AG09309 (cell line): ENCODE measurements around the gene RRP15.

Experiments used
- DNase-seq: peaks from one replicate; pipeline ENCODE4 v3.0.0-alpha.2; 2010; ENCODE audit warnings: low read depth
- H3K4me3 ChIP-seq: 2 replicates; pipeline ENCODE4 v1.5.1; 2011; ENCODE audit warnings: mild to moderate bottlenecking, low read depth, low read length, moderate library complexity; ENCODE audit not compliant: control insufficient read depth
- TF ChIP-seq, protein P1 (sequence below): IDR thresholded peaks from 2 replicates; pipeline ENCODE4 v1.5.1; 2011; ENCODE audit warnings: mild to moderate bottlenecking, low read depth, low read length, inconsistent platforms; ENCODE audit not compliant: insufficient read depth, control insufficient read depth; ENCODE audit errors: missing control alignments

The RRP15 gene

GRCh38 chr1:218328769-218329168, 43.7 kb downstream of the RRP15 start:
- TF ChIP-seq, protein P1, sequence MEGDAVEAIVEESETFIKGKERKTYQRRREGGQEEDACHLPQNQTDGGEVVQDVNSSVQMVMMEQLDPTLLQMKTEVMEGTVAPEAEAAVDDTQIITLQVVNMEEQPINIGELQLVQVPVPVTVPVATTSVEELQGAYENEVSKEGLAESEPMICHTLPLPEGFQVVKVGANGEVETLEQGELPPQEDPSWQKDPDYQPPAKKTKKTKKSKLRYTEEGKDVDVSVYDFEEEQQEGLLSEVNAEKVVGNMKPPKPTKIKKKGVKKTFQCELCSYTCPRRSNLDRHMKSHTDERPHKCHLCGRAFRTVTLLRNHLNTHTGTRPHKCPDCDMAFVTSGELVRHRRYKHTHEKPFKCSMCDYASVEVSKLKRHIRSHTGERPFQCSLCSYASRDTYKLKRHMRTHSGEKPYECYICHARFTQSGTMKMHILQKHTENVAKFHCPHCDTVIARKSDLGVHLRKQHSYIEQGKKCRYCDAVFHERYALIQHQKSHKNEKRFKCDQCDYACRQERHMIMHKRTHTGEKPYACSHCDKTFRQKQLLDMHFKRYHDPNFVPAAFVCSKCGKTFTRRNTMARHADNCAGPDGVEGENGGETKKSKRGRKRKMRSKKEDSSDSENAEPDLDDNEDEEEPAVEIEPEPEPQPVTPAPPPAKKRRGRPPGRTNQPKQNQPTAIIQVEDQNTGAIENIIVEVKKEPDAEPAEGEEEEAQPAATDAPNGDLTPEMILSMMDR, result no peak
- DNase-seq, result no peak
- no peak overlapping the region for H3K4me3 ChIP-seq

DNA sequence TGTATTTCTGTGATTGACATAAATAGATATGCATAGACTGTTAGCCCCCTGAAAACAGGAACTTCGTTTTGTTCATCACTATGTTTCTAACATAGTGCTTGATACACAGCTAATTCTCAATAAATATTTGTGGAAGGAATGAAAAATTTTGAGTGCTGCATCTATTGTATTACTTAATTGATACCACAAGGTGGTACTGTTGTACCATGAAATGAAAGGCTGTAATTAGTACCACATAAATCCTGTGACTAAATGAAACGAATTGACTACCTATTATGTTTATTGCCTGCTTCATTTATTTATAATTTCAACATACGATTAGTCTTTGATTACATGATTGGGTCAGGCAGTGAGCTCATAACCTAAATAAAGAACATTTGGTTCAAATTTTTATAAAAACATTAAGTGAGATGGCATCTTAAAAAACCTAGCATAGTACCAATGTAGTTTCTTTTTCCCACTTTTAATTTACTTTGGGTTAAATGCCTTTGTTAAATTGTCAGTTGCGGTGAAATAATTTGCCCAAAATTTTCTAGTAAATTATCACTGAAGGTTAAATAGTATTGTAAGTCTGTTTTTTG, 45.0 kb downstream of the RRP15 start:
- TF ChIP-seq, protein P1, result peak; percentile 37
- DNase-seq, result no peak

GRCh38 chr1:218332416-218332815, 47.3 kb downstream of the RRP15 start:
- H3K4me3 ChIP-seq, result no peak overlapping the region
- TF ChIP-seq, protein P1, result no peak
- no peak for DNase-seq

More for the DNA sequence above, 45.0 kb downstream of the RRP15 start:
- H3K4me3 ChIP-seq, result no peak overlapping the region

DNA sequence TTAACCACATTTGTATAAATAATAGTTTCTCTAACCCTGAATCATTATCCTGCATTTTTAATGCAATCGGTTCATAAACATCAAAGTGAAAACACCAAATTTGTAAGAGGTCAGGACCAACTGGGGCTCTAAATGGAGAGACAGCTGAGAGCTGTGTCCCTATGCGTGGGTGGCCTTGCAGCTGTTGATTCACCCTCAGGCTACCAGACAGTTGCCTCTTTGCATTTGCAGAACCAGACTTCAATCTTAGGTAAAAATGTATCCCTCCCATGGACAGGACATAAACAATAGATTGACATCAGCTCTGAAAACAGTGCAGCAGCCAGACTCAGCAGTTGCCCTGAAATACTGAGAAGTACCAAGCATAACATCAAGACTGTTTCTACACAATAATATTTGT, 51.2 kb downstream of the RRP15 start:
- no peak overlapping the region for H3K4me3 ChIP-seq
- TF ChIP-seq, protein P1, result no peak
- no peak for DNase-seq

DNA sequence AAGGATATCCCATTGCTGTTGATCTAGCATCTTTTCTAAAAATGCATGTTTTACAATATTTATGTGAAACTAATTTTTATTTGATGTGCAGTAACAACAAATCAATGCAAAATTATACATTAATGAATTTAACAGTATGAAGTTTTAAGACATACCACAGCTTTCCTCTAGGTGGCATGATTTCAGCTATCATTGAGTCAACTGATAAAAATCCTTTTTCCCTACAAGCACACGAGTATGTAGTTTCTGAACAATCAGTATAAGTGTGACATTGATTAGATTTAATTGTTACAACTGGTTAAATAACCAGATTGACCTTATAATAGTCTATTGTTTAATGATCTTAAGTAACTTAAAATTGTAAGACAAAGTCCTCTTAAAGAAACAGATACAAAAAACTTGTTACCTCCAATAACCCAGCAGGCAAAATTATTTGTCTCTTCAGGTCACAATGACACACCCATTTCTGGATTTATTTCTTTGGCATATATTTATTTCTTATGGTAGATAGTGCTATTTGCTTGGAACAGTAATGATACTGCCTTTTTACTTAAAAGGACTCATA, 54.3 kb downstream of the RRP15 start:
- no peak for DNase-seq
- TF ChIP-seq, protein P1, result peak; percentile 58
- H3K4me3 ChIP-seq, result no peak overlapping the region

DNA sequence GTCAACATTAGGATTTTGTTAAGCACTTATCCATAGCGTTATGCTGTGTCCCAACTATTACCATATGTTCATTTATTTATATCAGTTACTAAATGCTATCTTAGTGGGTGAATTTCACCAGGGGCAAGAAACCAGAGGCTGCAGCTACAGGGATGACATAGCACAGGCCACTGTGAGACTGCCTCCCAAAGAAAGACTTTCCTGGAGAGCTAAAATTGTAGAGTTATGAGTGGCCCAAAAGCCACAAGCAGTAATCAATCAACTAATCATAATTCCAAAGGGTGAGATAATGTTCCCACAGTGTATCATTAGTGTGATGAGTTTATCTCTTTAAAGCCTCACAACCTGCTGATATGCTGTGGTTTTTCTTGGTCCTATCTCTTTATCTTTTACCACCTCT, 56.2 kb downstream of the RRP15 start:
- H3K4me3 ChIP-seq, result no peak overlapping the region
- TF ChIP-seq, protein P1, result no peak
- DNase-seq, result no peak

- H3K4me3 ChIP-seq, result no peak overlapping the region
- no peak for DNase-seq
- TF ChIP-seq, protein P1, result no peak
Measured at GRCh38 chr1:218342091-218342490, 57.0 kb downstream of the RRP15 start.
